HepG2 (cell line): ENCODE data around the gene NYAP1. TPM values are rescaled to one million over a fixed set of nuclear protein-coding genes. Genes with fewer than 3 reads are reported as not detected.

ENCODE experiments used
- ATAC-seq: fragments of 200-7000 bp; cut with Tn5 transposase; 3 replicates; pipeline ENCODE4 v1.9.1; 2020; ENCODE audit warnings: mild to moderate bottlenecking, moderate library complexity
- BruUV-seq: library from RNA; stranded (reverse); fragments of 400-500 nt; replicated peaks from 2 replicates; lab custom pipeline; 2021; lab: Mats Ljungman, UMichigan
- CTCF ChIA-PET: fragments of 300-600 bp; formaldehyde crosslinking; extraction: SDS; loops from one replicate; lab custom pipeline; 2021; ENCODE audit warnings: low total read pairs, inconsistent platforms, low intra/inter-chr PET ratio; lab: Yijun Ruan, JAX
- POLR2A ChIA-PET: fragments of 350-600 bp; sonication (Branson Sonifier 250); formaldehyde crosslinking; loops from one replicate; lab custom pipeline; 2020; ENCODE audit warnings: antibody characterized with exemption, inconsistent platforms; lab: Yijun Ruan, JAX
- DNase-seq: peaks from one replicate; pipeline ENCODE4 v3.0.0-alpha.2; 2015; ENCODE audit warnings: low spot score
- FAIRE-seq: peaks from 3 replicates; lab custom pipeline; 2011; peaks lifted over from hg19 to GRCh38; lab: Jason Lieb, UNC
- H2AFZ ChIP-seq: one replicate; pipeline ENCODE4 v1.6.1; 2011; ENCODE audit warnings: low read length, inconsistent platforms
- H3K27ac ChIP-seq: fragments of 300-600 bp; 3 replicates; pipeline ENCODE4 v1.8.0; 2011; ENCODE audit warnings: mixed run types, mild to moderate bottlenecking, mixed read lengths, low read length, inconsistent platforms; ENCODE audit not compliant: insufficient read depth; ENCODE audit errors: extremely low read length
- H3K27me3 ChIP-seq, 2 experiments: fragments of 200-600 bp in 1 of 2; 2 replicates in 1 of 2; 3 replicates in 1 of 2; pipeline versions ENCODE4 v1.6.0 to v1.8.0; 2011; ENCODE audit warnings: low read length in 2 of 2, mild to moderate bottlenecking in 2 of 2, moderate library complexity in 2 of 2, inconsistent platforms in 1 of 2; ENCODE audit not compliant: insufficient read depth in 2 of 2, control insufficient read depth in 1 of 2
- H3K36me3 ChIP-seq, 2 experiments: fragments of 200-600 bp in 1 of 2; replicated peaks in 1 of 2; 2 replicates in 1 of 2; 3 replicates in 1 of 2; pipeline versions ENCODE4 v1.5.1 to v1.8.0; 2011; ENCODE audit warnings: low read length in 2 of 2, inconsistent platforms in 1 of 2; ENCODE audit not compliant: insufficient read depth in 2 of 2, control insufficient read depth in 1 of 2
- H3K4me1 ChIP-seq: 2 replicates; pipeline ENCODE4 v1.5.1; 2012; ENCODE audit warnings: low read length, inconsistent platforms; ENCODE audit not compliant: insufficient read depth
- H3K4me2 ChIP-seq: 2 replicates; pipeline ENCODE4 v1.6.0; 2011; ENCODE audit warnings: low read depth, low read length, inconsistent platforms
- H3K4me3 ChIP-seq, 3 experiments: fragments of 200-600 bp in 1 of 3; sonication (generic), shearing (Covaris generic) in 1 of 3; replicated peaks in 1 of 3; 2 replicates each; pipeline ENCODE4 v1.5.1; 2011 to 2016; ENCODE audit warnings: low read length in 3 of 3, inconsistent platforms in 2 of 3, low read depth in 2 of 3, mild to moderate bottlenecking in 2 of 3, control low read depth in 1 of 3, mixed read lengths in 1 of 3; ENCODE audit not compliant: insufficient read depth in 1 of 3
- H3K79me2 ChIP-seq: one replicate; pipeline ENCODE4 v1.6.1; 2011; ENCODE audit warnings: low read length, inconsistent platforms; ENCODE audit not compliant: insufficient read depth
- H3K9ac ChIP-seq: 2 replicates; pipeline ENCODE4 v1.6.0; 2011; ENCODE audit warnings: mild to moderate bottlenecking, low read depth, low read length, inconsistent platforms; ENCODE audit not compliant: insufficient read depth
- H3K9me3 ChIP-seq: 2 replicates; pipeline ENCODE4 v1.5.1; 2012; ENCODE audit warnings: mild to moderate bottlenecking, low read length
- H4K20me1 ChIP-seq: 2 replicates; pipeline ENCODE4 v1.6.0; 2011; ENCODE audit warnings: inconsistent platforms, mild to moderate bottlenecking, low read length, moderate library complexity; ENCODE audit not compliant: insufficient read depth
- MIER2 ChIP-seq: IDR thresholded peaks from 2 replicates; pipeline ENCODE4 v1.6.1; 2016; ENCODE audit warnings: missing biosample characterization, missing genetic modification reagents
- TCF7 ChIP-seq: sonication (generic); IDR thresholded peaks from 2 replicates; pipeline ENCODE4 v1.6.1; 2016; ENCODE audit warnings: antibody characterized with exemption, low read depth
- THAP7 ChIP-seq: sonication (generic); formaldehyde crosslinking; IDR thresholded peaks from 2 replicates; pipeline ENCODE4 v1.8.1; 2023; ENCODE audit warnings: mild to moderate bottlenecking, missing genetic modification reagents
- ZBTB26 ChIP-seq: IDR thresholded peaks from 2 replicates; pipeline ENCODE4 v1.6.1; 2016; ENCODE audit warnings: missing compliant biosample characterization, missing genetic modification reagents, borderline replicate concordance
- ZKSCAN8 ChIP-seq: IDR thresholded peaks from 2 replicates; pipeline ENCODE4 v1.6.1; 2016; ENCODE audit warnings: borderline replicate concordance, missing genetic modification reagents, missing compliant biosample characterization
- ZNF234 ChIP-seq: sonication (generic); formaldehyde crosslinking; conservative IDR thresholded peaks from 2 replicates; pipeline ENCODE4 v1.5.1; 2020; ENCODE audit warnings: mild to moderate bottlenecking, missing genetic modification reagents
- ZNF598 ChIP-seq: sonication (generic); formaldehyde crosslinking; IDR thresholded peaks from 2 replicates; pipeline ENCODE4 v1.5.1; 2020; ENCODE audit warnings: mild to moderate bottlenecking, missing genetic modification reagents, borderline replicate concordance
- ZSCAN9 ChIP-seq: IDR thresholded peaks from 2 replicates; pipeline ENCODE4 v1.6.1; 2016; ENCODE audit warnings: borderline replicate concordance
- WGBS: methylation state at CpG from one replicate; pipeline ENCODE4 v1.1.6; 2017; ENCODE audit warnings: low lambda C conversion rate; 5-methylcytosine and 5-hydroxymethylcytosine counted together
- in situ Hi-C: cut with HindIII; loops from 2 replicates; pipeline ENCODE4 v1.10.0; 2017; ENCODE audit warnings: low pct_unique_long_range_greater_than_20kb; ENCODE audit not compliant: extremely low pct_ligation_motif_present
- intact Hi-C: fragments of 100-400 bp; cut with micrococcal nuclease; formaldehyde crosslinking; loops from one replicate; pipeline ENCODE4 v1.10.0; 2022; ENCODE audit not compliant: unreplicated experiment
- polyA plus RNA-seq, 8 experiments: library from polyadenylated mRNA; depleted of rRNA in 3 of 8; stranded (reverse) in 7 of 8; unstranded in 1 of 8; fragments of >200 nt; fragmentation: Illumina TruSeq in 4 of 8; extraction: Trizol in 4 of 8; gene quantifications; 2 replicates each; pipeline versions ENCODE4 v1.2.1 to v1.2.3, GENCODE V29; 2011 to 2016; ENCODE audit warnings: low read depth in 4 of 8, missing spikeins in 1 of 8, mixed read lengths in 1 of 8; ENCODE audit not compliant: insufficient read depth in 1 of 8
- total RNA-seq, 5 experiments: library from RNA; depleted of rRNA; stranded (reverse); fragments of >200 nt; fragmentation: Illumina TruSeq; extraction: Trizol; gene quantifications; 2 replicates each; pipeline ENCODE4 v1.2.3, GENCODE V29; 2016; ENCODE audit warnings: low read depth in 1 of 5

Gene NYAP1
- total and polyA plus RNA-seq, 2 of the 13 experiments (the other 11 are each of a cell fraction or from before 2014, with no cell fraction given), result 0.15 to 0.46 TPM

DNA sequence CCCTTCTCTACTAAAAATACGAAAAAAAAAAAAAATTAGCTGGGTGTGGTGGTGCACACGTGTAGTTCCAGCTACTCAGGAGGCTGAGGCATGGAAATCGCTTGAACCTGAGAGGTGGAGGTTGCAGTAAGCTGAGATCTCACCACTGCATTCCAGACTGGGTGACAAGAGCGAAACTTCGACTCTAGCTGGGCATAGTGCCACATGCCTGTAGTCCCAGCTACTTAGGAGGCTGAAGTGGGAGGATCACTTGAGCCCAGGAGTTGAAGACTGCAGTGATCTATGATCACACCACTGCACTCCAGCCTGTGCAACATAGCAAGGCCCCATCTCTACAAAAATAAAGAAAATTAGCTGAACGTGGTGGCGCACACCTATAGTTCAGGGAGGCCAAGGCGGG lies 18.4 kb upstream of the NYAP1 start:
- Histone ChIP-seq H3K4me3 (no peak overlapping the region), H3K27me3 (peaks cover 0 to 2% of the 10 kb centered on the region in 2 experiments; a peak in 1 of 5 replicates), H3K36me3 (no peaks in the 10 kb centered on the region), H3K9ac (no peak overlapping the region), H3K79me2 (no peaks in the 10 kb centered on the region), H4K20me1 (no peaks in the 10 kb centered on the region), H3K9me3 (no peaks in the 10 kb centered on the region), H3K27ac (no peak overlapping the region), H3K4me2 (no peak overlapping the region), H3K4me1 (peaks cover 27% of the 10 kb centered on the region), H2AFZ (no peak overlapping the region)
- BruUV-seq, result no TSS peak
- ChIA-PET CTCF (interaction anchor here (0.9 to 2.1 kb wide), 2 partner anchors 18 to 94 kb away, joined by 3 to 8 read pairs; partner anchors contain the start of gene NYAP1), POLR2A (interaction anchor here (0.8 to 1.6 kb wide), 8 partner anchors 16 to 411 kb away, joined by 3 to 8 read pairs (median 4); partner anchors contain the start of genes AGFG2, FBXO24, MOSPD3 and ZCWPW1)
- DNase-seq (no peak), FAIRE-seq (no peak), ATAC-seq (no peak)
- intact Hi-C loops (loop anchor here (5.0 kb wide), 1 partner anchor 97 kb away; no protein-coding TSS in a partner anchor), in situ Hi-C loops (loop anchor here (10.0 kb wide), 1 partner anchor 230 kb away; the partner anchor contains the start of gene GIGYF1)
- WGBS, result 55% methylated on average over 8 of the region's 8 CpGs
- TF ChIP-seq ZBTB26 (CRISPR knock-in tag) (no peak), MIER2 (no peak), ZNF234 (no peak), THAP7 (no peak), ZSCAN9 (CRISPR knock-in tag) (no peak), TCF7 (no peak), ZNF598 (no peak), ZKSCAN8 (CRISPR knock-in tag) (no peak)
